Activated B cell treated with CpG ODN at 0.5 μM for 24 hours (primary cell): ENCODE measurements around the gene CADM2. TPM values are rescaled to one million over a fixed set of nuclear protein-coding genes. Genes with fewer than 3 reads are reported as not detected.

Source experiments
- ATAC-seq: fragments of 200-7000 bp; cut with Tn5 transposase; one replicate; pipeline ENCODE4 v1.10.0; 2021; ENCODE audit warnings: low read depth, mild to moderate bottlenecking, moderate library complexity
- CTCF ChIA-PET: fragments of 350-600 bp; sonication (Branson Sonifier 250); formaldehyde crosslinking; loops from one replicate; lab custom pipeline; 2021; ENCODE audit warnings: antibody characterized with exemption; lab: Charles Lee
- POLR2A ChIA-PET: fragments of 350-600 bp; sonication (Branson Sonifier 250); formaldehyde crosslinking; loops from one replicate; lab custom pipeline; 2021; ENCODE audit warnings: antibody characterized with exemption; lab: Charles Lee
- DNase-seq: peaks from one replicate; pipeline ENCODE4 v3.0.0; 2022
- H3K27ac Mint-ChIP-seq: one replicate; pipeline ENCODE4 v1.8.0; 2020; ENCODE audit warnings: mixed read lengths
- H3K27me3 Mint-ChIP-seq: one replicate; pipeline ENCODE4 v1.8.0; 2021; ENCODE audit warnings: mixed read lengths
- H3K36me3 Mint-ChIP-seq: one replicate; pipeline ENCODE4 v1.8.0; 2021; ENCODE audit warnings: low read depth, mixed read lengths
- H3K4me1 Mint-ChIP-seq: one replicate; pipeline ENCODE4 v1.8.0; 2021; ENCODE audit warnings: mixed read lengths
- H3K4me3 Mint-ChIP-seq: one replicate; pipeline ENCODE4 v1.8.0; 2020; ENCODE audit warnings: mild to moderate bottlenecking, mixed read lengths
- H3K9me3 Mint-ChIP-seq: one replicate; pipeline ENCODE4 v1.8.0; 2020; ENCODE audit warnings: mixed read lengths
- intact Hi-C: fragments of 100-400 bp; cut with micrococcal nuclease; formaldehyde crosslinking; loops from one replicate; pipeline ENCODE4 v1.15.1; 2024
- total RNA-seq: library from RNA; stranded (reverse); gene quantifications from 2 replicates; pipeline ENCODE4 v1.2.3, GENCODE V29; 2022
- TF ChIP-seq, protein P1 (sequence below): fragments of 200-600 bp; IDR thresholded peaks from one replicate; pipeline ENCODE4 v1.8.0; 2022; ENCODE audit warnings: antibody characterized with exemption, mild to moderate bottlenecking

The CADM2 gene
- total RNA-seq, 1 donor from 2014 or later, result not detected

DNA sequence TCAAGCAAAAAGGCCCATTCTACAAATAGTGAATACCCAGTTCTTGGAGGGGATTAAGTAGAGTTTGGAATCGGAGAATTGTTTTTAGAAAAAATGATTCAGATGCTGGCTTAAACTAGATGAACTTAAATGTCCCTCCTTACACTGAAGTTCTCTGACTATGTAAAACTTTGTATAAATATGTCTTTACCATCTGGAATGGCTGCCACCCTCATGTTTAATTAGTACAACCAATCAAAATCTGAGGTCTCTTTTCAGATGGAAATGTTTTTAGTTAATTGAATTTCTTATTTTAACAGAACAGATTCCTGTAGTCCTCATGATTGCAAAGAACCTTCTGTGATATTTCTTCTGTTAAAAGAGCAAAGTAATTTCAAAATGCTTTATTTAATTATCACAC lies 94.8 kb downstream of the CADM2 start:
- DNase-seq, result no peak

DNA sequence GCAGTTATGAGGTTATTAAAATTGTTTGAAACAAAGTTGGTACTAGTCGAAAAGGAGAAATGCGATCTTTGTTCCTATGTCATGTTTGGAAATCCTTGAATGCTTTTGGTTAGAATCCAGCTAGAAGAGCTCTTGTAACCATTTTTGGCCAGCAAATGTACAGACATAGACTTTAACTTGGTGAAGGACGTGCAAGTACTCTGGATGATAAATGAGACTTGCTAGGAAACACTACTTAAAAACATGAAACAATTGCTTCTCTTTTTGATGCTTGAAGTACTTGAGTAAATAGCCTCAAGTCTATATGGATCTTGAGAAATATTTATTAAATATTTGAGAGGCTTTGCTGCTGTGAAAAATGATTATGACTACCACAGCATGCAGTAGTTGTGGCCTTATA lies 95.8 kb downstream of the CADM2 start:
- ATAC-seq, result no peak
- Mint-ChIP-seq H3K27me3 (no peaks in the 10 kb centered on the region), H3K27ac (no peak overlapping the region), H3K9me3 (no peaks in the 10 kb centered on the region), H3K36me3 (no peaks in the 10 kb centered on the region), H3K4me3 (no peak overlapping the region), H3K4me1 (no peaks in the 10 kb centered on the region)
- ChIA-PET POLR2A (no interaction called here), CTCF (no interaction called here)
- TF ChIP-seq, protein P1, sequence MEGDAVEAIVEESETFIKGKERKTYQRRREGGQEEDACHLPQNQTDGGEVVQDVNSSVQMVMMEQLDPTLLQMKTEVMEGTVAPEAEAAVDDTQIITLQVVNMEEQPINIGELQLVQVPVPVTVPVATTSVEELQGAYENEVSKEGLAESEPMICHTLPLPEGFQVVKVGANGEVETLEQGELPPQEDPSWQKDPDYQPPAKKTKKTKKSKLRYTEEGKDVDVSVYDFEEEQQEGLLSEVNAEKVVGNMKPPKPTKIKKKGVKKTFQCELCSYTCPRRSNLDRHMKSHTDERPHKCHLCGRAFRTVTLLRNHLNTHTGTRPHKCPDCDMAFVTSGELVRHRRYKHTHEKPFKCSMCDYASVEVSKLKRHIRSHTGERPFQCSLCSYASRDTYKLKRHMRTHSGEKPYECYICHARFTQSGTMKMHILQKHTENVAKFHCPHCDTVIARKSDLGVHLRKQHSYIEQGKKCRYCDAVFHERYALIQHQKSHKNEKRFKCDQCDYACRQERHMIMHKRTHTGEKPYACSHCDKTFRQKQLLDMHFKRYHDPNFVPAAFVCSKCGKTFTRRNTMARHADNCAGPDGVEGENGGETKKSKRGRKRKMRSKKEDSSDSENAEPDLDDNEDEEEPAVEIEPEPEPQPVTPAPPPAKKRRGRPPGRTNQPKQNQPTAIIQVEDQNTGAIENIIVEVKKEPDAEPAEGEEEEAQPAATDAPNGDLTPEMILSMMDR, result no peak
- no peak for DNase-seq
- intact Hi-C loops, result no loop called here

More for the DNA sequence above, 94.8 kb downstream of the CADM2 start:
- no peak for ATAC-seq
- H3K36me3 Mint-ChIP-seq, result no peaks in the 10 kb centered on the region
- H3K27me3 Mint-ChIP-seq, result no peaks in the 10 kb centered on the region
- H3K4me1 Mint-ChIP-seq, result no peaks in the 10 kb centered on the region
- intact Hi-C loops, result no loop called here
- TF ChIP-seq, protein P1, result no peak
- no peak overlapping the region for H3K27ac Mint-ChIP-seq
- no peak overlapping the region for H3K4me3 Mint-ChIP-seq
- no peaks in the 10 kb centered on the region for H3K9me3 Mint-ChIP-seq
- ChIA-PET POLR2A (no interaction called here), CTCF (no interaction called here)

DNA sequence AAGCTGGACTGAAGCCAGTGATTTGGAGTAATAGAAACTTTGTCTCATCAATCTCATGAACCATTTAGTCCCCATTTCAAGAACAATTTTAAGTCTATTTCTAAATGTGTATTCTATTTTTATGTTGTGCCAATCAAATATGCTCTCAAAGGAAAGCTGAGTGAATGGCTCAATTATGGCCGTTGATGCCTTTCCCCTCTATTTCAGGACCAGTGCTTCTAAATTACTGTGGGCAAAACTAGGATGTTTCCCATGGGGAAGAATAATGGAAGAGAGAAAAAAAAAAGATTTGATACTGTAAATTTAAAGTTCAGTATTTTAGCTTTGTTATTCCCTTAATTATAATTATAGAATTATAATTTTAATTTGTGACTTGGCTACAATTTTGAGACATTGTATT lies 110.1 kb downstream of the CADM2 start:
- H3K27ac Mint-ChIP-seq, result no peak overlapping the region
- TF ChIP-seq, protein P1, result no peak
- no peaks in the 10 kb centered on the region for H3K4me1 Mint-ChIP-seq
- no peaks in the 10 kb centered on the region for H3K27me3 Mint-ChIP-seq
- ATAC-seq, result no peak
- ChIA-PET POLR2A (no interaction called here), CTCF (no interaction called here)
- H3K4me3 Mint-ChIP-seq, result no peak overlapping the region
- DNase-seq, result no peak
- H3K9me3 Mint-ChIP-seq, result peaks cover 5% of the 10 kb centered on the region
- H3K36me3 Mint-ChIP-seq, result no peaks in the 10 kb centered on the region
- intact Hi-C loops, result no loop called here

DNA sequence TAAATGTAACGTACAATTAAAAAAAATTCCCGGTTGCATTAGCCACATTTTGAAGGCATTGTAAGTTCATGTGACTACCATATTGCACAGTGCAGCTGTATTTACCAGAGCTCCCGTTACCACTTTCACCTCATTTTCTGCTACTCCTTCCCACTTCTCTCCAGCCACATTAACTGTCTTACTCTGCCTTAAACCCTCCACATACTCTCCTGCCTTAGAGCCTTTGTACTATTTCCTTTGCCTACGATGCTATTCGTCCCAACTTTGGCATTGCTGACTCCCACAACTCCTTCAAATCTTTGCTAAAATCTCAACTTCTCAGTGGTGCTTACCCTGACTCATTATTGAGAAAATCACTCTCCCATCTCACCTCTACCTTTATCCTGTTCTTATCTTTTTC lies 115.2 kb downstream of the CADM2 start:
- Mint-ChIP-seq H3K36me3 (no peaks in the 10 kb centered on the region), H3K4me3 (no peak overlapping the region), H3K27me3 (no peaks in the 10 kb centered on the region), H3K4me1 (no peaks in the 10 kb centered on the region), H3K27ac (no peak overlapping the region), H3K9me3 (no peaks in the 10 kb centered on the region)
- intact Hi-C loops, result no loop called here
- ChIA-PET CTCF (no interaction called here), POLR2A (no interaction called here)
- TF ChIP-seq, protein P1, result no peak
- ATAC-seq (no peak), DNase-seq (no peak)

DNA sequence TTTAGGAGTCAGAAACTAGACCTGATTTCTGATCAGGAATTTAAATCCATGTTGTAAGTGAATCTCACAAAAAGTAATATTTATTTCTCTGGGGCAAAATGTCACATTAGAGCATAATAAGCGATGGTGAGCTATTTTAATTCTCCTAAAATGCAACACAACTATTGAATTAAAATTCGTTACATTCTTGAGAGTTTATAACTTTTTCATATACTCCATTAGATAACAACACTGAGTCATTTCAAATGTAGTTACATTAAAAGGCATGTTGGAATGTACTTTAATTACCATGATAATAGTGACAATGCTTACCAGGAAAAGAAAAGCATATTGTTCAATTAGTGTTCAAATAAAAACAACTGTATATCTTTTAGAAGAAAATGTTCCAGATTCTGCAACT lies 116.9 kb downstream of the CADM2 start:
- Mint-ChIP-seq H3K4me3 (no peak overlapping the region), H3K4me1 (no peaks in the 10 kb centered on the region), H3K36me3 (no peaks in the 10 kb centered on the region), H3K9me3 (no peaks in the 10 kb centered on the region), H3K27ac (no peak overlapping the region), H3K27me3 (no peaks in the 10 kb centered on the region)
- CTCF ChIA-PET, result no interaction called here
- intact Hi-C loops, result no loop called here
- TF ChIP-seq, protein P1, result no peak
- no peak for DNase-seq
- POLR2A ChIA-PET, result no interaction called here
- no peak for ATAC-seq
